Islet precursor cell (in vitro differentiated cells): ENCODE results near the gene PRDM11.
"Not testable (repeated sequence)": the region's sequence is repeated elsewhere in the genome, so short reads cannot be mapped to it uniquely, and the experiment has no call there.

Experiments used
- DNase-seq: peaks from one replicate; pipeline ENCODE4 v3.0.0-alpha.2; 2018

Gene PRDM11

DNA sequence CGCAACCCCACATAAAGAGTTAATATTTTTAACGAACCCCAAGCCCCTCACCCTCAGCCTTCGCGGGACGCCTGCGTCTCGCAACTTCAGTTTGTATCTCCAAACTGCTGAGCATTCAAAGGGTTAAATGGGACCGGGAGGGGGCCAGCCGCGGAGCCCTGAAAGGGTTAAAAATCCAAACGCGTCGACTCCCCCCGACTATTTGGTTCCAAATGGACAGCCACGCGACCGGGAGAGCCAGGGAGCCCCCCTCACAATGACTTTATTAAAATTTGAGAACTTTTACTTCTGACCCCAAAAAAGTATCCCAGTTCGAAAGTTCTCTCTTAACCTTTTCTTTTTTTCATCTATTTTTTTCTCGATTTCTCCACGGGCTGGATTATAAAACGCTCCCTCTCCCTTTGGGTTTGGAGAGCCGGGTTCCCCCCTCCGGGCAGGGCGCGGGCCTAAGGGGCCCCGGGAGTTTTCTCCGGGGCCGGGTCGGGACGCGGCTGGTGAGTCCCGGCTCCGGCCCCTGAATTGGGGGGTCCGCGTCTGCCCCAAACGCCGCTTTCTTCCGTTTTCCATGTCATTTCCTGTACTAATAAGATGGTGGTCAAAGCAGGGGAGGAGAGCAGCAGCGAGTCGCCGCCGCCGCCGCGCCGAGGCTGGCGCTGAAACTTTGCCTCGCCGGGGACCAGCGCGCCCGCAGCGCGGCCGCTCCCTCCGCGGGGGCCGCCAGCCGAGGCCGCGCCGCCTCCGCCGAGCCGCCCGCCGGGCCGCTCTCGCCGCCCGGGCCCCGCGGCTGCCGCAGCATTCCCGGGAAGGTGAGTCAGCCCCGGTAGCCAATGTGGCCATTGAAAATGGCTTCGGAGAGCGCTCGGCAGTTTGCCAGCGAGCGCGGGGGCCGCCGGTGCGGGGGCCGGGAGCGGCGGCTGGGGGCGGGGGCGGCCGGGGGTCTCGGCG, at the start of gene PRDM11:
Gene PRDM11 (plus strand): TSS at position 568 of the 945 bp plus-strand sequence. CDS start 35,128 bp downstream, outside the sequence.
- DNase-seq, result peak; percentile 82

DNA sequence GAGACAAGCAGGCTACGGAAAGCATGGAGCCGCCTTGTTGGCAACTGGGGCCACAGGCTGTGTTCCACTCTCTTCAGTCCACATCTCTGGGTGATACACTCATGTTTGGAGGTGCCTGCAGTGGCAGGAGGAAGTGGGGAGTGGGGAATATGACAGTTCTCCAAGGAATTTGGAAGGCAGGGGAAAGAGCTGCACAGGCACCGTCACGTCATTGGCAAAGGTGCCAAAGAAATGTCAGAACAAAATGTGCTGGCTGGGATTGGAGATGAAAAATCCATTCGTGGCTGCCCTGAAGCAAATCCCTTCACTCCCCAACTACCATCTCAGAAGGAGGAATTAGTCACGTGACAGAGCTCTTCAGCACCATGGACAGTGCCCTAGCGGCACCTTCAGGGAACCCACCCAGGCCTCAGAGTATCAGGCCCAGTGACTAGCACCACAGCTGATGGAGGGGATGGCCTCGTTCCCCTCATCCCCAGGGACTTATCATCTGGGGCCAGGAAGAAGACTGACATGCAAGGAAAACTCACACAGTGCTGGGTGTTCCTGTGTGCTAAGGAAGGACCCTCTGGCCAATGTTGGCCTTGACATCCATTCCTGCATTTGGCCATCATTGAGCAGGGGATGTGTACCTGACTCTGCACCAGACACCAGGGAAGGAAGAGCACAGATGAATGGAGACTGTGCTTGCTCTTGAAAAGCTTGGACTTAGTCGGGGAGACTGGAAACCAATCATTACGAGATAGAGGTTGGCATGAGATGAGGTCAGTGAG, 48.5 kb upstream of the PRDM11 start:
- DNase-seq, result peak; percentile 89

DNA sequence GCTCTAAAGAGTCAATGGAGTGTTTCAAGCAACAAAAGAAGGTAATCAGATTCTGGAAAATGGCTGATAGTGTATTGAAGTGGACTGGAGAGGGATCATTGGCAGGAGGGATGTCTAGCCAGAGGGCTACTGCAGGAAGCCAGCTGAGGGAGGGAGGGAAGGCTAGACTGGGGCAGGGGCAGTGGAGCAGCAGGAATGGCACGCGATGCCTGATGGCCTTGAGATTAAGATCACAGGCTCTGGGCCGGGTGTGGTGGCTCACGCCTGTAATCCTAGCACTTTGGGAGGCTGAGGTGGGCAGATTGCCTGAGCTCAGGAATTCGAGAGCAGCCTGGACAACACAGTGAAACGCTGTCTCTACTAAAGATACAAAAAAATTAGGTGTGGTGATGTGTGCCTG, 47.5 kb upstream of the PRDM11 start:
- DNase-seq, result peak; percentile 40

DNA sequence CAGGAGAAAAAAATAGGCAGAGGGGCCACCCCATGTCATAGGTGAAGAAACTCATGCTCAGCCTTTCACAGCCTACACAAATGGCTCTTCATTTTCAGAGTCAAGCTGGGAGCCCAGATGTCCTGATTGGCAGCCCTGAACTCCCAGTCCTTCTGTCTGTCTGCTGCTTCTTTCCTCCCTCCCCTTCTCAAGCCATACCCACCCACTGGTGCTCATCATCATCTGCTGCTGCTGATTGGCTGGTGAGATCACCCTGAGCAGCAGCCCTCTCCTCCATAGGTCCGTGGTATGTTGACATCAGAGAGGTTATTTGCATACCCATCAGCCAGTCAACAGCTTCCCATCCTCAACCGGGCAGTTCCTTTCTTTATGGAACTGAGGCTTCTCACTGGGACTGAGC, 46.1 kb upstream of the PRDM11 start:
- peak; percentile 74 for DNase-seq

DNA sequence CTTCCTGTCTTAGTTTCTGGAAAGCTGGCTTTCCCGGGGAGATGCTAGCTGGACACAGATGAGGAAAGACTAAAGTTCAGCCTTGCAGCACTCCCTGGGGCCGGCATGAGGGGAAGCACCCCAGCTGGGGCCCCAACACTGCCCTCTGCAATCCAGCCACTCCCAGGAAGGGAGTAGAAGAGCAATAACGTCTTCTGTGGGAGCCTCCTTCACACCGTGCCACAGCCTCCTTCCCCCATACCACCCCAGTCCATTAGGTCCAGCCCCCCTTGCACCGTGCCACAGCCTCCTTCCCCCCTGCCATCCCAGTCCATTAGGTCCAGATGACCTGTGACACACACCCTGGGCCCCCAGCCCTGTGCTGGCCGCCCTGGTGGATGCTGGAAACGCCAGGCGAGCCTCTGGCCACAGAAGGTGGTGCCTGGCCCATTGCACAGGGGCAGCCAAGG, 44.1 kb upstream of the PRDM11 start:
- DNase-seq, result no peak

DNA sequence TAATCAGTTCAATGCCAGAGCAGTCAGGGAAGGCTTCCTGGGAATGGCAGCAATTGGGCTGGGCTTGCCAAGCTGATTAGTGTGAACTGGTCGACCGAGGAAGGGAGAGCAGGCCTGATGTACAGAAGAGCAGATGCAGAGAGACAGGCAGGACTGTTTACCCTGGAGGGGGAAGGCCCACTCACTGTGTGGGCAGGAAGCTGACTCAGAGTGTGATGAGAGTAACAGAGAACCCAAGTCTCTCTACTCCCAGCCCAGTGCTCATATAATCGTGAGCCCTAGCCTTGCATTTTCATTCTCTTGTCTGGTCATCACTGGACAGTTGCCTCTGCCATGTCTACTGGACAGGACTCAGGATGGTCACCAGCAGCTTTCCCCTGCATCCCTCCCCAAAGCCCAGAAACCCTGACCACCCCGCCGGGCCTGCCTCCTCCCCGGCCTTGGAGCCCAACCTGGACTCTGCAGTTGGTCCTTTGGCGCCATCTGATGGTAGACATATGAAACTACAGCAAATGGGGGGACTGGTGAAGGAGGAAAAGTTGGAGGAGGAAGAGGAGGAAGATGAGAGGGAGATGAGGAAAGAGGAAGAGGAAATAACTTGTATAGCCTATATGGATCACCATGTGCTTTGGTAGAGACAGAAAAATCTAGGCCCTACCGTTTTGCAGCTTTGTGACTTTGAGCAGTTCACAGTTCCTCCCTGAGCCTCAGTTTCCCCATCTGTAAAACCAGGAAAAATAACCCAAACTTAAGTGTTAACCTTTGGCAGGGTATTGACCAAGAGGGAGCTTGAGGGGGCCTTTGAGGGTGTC, 43.4 kb upstream of the PRDM11 start:
- DNase-seq, result peak; percentile 81

DNA sequence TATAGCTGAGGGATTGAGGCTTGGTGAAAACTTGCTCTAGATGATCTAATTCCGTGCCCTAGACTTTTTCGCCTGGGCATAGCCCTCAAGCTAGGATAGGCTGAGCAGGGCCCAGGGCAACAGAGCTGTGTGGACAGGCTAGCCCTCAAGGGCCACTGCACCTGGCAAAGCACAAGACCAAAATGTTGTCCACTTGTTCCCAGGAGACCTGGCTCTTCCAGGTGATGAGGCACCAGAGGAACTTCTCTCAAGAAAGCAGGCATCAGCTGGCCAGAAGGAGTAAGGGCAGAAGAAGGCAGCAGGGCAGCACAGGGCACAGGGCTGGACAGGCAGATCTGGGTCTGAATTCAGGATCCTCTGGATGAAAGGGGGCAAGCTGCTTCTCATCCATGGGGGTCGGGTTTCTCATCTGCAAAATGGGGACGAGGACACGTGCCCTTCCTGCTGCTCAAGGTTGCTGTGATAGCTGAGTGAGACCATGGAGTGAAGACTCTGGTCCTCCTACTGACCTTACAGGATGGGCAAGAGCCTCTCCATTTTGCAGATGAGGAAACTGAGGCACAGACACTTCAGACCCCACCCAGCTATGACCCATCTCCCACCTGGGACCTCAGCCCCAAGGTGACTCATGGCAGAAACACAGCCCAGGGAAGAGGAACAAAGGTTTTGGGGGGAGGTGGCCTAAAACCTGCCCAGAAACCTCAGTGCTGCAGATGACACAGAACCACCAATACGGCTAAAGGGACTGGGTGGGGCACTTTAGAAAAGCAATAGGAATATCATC, 42.2 kb upstream of the PRDM11 start:
- DNase-seq, result peak; percentile 32

DNA sequence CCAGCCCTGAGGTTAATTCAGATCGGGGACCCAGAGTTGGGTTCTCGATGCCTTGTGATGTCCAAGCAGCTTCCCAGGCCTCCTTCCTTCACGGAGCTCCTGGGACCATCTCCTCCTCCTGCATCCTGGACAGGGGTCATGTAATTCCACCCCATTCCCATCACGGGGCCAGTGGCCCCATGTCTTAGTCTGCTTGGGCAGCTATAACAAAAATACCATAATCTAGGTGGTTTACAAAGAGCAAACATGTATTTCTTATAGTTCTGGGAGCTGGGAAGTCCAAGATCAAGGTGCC, 41.7 kb upstream of the PRDM11 start:
- DNase-seq, result no peak

DNA sequence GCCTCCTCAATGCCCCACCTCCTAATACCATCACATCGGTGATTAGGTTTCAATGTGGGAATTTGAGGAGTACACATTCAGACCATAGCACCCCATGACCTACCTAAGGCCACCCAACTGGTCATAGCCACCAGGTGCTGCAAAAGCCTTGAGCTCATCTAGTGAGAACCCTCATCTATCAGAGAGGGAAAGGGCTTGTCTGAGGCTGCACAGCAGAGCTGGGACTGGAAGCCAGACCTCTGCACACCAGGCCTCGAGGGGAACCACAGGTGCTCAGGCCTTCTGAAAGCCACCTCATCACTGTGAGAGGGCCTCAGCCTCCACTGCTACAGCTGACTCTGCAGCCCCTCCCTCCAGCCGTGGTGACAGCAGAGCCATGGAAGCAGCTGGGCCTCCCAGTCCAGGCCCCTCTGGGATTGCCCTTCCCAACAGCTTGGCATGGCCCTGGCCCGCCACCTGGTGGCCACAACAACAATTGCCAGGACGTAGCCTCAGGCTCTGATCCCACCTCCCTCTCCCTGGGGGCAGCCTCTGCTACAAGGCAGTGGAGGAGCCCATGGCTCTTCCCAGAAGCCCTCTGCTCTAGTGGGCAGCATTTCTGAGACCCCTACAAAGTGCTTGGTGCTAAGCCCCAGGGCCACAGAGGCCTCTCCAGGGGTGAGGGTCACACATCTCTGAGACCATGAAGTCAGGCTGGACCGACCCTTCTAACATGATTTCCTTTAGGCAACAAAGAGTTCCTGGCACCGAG, 41.0 kb upstream of the PRDM11 start:
- DNase-seq, result peak; percentile 95

DNA sequence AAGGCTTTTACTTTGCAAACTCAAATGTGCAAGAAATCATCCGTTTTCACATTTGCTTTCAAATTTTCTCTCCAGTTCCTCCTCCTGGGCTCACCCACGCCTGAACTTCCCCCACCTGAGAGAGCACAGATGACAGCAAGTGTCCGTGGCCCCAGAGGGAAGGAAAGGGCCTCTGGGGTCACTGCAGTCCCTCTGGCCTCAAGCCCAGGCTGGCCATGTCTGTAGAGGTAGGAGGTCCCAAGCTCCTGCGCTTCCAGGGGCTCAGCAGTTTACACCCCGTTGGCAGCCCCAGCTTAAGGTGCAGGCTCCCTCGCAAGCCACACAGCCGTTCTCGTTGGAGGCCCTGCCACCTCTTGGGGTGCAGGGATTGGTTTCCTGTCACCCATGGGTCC, 40.5 kb upstream of the PRDM11 start:
- DNase-seq, result no peak

DNA sequence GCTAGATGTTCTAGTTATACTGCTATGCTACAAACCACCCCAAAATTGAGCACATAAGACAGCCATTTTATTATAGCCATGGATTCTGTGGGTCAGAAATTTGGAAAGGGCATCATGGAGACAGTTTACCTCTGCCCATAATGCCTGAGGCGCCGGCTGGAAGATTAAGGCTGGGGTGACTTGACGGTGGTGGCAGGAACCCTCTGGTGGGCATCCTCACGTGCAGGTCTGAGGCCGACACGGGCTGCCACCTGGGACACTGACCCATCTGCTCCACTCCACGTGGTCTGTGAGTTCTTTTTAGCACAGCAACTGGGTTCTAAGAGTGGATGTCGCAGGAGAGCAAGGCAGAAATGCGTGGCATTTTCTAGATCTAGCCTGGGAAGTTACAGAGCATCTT, 40.0 kb upstream of the PRDM11 start:
- no peak for DNase-seq

DNA sequence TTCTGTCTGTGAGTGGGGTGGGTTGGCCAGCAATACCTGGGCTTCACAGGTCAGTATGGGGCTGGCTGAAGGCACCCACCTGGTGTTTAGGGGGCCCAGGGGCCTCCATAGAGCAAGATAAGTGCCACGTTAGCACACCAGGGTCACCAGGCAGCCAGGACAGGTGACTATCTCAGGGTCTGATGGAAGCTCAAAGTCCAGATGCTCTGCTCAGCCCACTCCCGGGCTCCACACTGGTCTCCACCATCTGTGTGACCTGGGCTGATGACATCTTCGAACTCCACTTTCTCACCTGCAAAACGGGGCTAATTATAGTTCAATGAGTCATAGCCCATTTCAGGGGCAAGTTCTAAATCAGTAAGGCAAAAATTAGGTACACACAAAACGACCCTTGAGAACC, 39.4 kb upstream of the PRDM11 start:
- peak; percentile 28 for DNase-seq

DNA sequence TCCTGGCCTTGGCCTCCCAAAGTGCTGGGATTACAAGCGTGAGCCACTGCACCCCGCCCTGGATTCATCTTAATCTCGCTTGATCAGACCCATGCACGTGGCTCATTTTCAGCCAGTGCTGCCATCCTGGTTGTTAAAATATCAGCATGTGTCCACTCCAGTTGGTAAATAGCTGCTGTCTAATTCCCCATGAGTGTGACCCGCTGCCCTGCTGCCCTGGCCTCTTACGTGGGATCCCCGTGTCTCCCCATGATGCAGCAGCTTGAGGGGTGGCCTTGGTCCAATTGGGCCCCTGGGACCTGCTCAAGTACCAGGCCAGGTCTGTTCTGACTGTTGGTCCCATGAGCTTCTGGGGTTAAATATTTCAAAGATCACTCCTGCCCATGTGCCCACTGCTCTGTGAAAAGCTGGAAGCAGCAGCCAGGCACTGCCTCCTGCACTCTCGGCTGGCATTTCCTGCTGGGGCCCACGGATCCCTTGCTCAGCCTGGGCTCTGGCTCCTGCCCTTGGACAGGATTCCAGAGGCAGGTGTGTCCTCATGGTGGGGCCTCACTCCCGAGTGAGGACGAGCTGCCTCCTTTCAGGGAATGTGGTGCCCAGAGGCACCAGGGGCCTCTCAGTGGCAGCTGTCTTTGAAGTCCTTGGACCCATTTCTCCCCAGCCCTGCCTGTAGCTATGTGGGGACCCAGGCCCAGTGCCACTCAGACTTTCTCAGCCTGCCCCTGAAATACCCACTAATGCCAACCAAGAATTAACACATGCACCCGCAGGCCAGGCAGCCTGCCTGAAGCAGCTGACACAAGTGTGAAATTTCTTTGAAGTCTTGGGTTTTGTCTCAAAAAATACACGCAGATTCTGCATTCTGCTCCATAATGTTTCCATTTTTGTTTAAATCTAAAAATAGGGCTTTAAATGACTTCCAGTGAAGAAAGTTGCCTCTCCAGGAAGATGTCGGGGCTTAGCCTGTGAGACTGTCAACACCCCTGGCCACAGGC, 38.1 kb upstream of the PRDM11 start:
- DNase-seq, result peak; percentile 51

DNA sequence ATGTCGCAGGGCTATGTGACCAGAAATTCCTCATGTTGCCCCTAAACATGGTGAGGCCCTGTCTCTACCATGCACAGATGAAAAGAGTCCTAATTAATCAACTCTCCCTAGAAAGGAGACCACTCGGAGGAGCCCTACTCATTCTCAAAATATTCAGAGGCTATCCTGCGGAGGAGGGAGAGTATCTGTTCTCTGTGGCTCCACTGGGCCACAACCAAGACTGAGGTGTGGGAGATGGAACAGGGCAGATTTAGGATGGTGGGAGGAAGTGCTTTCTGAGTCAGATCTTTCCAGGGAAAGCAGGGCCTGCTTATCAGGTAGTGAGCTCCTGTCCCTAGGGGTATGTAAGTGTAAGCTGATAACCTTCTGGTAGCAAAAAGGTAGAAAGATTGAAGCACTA, 37.0 kb upstream of the PRDM11 start:
- no peak for DNase-seq

DNA sequence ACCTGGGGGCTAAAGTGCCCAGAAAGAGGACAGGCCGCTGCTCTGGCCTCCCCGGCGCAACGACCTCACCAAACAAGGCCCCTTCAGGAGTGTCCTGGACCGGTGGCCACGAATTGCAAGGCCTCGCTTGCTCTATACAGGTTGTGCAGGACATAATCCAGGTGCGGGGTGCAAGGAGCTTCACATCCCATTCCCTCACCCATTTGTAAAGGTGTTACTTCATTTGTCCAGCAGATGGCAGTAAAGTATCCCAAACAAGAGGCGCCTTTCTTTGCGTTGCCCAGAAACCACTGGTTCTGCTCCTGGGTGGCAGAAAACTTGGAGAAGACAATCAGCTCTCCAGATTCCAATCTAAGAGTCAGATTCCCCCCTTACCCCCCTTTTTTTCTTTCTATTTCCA, 35.9 kb upstream of the PRDM11 start:
- peak; percentile 71 for DNase-seq

DNA sequence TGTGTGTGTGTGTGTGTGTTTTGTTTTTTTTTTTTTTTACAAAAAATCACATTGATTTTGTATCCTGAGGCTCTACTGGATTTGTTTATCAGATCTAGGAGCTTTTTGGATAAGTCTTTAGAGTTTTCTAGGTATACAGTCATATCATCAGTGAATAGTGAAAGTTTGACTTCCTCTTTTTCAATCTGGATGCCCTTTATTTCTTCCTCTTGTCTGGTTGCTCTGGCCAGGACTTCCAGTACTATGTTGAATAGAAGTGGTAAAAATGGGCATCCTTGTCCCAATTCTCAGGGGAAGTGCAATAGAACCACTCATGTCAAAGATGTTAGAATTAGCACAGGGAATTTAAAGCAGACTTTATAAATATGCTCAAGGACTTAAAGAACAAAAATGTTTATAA, 32.6 kb upstream of the PRDM11 start:
- DNase-seq, result no peak

DNA sequence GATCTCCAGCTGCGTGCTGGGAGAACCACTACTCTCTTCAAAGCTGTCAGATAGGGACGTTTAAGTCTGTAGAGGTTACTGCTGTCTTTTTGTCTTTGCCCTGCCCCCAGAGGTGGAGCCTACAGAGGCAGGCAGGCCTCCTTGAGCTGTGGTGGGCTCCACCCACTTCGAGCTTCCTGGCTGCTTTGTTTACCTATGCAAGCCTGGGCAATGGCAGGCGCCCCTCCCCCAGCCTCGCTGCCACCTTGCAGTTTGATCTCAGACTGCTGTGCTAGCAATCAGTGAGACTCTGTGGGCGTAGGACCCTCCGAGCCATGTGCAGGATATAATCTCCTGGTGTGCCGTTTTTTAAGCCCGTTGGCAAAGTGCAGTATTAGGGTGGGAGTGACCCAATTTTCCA, 18.6 kb upstream of the PRDM11 start:
- not testable (repeated sequence) for DNase-seq

DNA sequence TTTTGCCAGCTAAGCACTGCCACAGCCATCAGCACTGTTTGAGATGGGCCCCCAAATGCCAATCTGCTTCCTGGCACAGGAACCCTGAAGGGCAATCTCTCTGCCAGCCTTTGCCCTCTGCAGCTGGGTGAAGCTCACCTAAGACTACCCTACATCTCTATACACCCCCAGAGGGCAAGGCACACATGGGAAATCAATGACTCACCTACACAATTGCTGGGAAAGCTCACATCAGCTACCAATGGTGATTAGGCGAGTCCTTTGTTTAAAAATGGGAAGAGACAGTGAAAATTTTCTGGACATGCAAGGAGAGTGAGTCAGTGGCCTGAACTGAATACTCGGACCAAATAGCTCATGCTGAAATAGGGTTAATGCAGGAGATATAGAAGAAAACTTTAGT, 12.6 kb upstream of the PRDM11 start:
- DNase-seq, result peak; percentile 51

DNA sequence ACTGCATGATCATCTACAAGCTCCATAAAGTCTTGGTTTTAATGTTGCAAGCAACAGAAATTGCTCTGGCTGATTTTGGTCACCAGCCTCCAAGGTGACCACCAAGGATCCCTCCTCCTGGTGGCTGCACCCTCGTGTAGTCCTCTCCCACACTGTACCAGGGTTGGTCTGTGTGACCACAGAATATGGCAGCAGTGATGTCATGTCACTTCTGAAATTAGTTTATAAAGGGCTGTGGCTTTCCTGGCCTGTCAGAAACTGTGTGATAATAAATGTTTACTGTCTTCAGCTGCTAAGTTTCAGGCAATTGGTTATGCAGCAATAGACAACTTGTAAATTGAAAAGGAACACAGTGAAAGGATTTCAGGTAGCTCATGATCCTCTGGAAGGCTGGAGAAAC, 5.3 kb upstream of the PRDM11 start:
- DNase-seq, result peak; percentile 41

DNA sequence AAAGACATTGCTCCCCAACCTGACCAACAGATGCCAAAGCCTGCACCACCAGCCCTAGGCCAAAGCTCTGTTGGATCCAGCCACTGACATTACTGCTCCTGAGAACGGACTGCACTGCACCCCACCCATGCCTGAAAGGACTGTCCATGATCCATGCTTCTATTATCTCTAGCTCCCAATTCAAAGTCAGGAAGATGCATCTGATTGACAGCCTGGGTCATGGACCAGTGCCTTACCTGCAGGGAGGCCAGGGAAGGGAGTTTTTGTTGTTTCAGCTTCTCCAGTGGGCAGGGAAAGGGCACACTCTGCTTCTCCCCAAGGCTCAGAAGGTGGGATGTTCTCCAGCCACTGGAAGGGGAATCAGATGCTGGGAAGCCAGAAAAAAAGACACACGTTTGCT, 4.8 kb upstream of the PRDM11 start:
- DNase-seq, result peak; percentile 28
